ENCODE results near the gene PPT1. TPM values are rescaled to one million over a fixed set of nuclear protein-coding genes. Genes with fewer than 3 reads are reported as not detected.

Gene PPT1
- total and polyA plus RNA-seq, 2 of the 13 experiments (the other 11 are each of a cell fraction or from before 2014, with no cell fraction given), result 129 TPM

- no peak for TF ChIP-seq PRDM10 (CRISPR knock-in tag; IDR thresholded peaks at IDR 0.05; ENCODE audit: low read depth)
- no peak for TF ChIP-seq GTF3A (CRISPR knock-in tag; conservative IDR thresholded peaks at IDR 0.05)
- no peak for TF ChIP-seq TAF15 (IDR thresholded peaks at IDR 0.05; ENCODE audit: low read depth, low read length, poor library complexity, severe bottlenecking)
- TF ChIP-seq MEIS2 (CRISPR knock-in tag; IDR thresholded peaks at IDR 0.05), result no peak
Measured at GRCh38 chr1:40056519-40057309, 40.3 kb downstream of the PPT1 start (continued).

- H3K36me3 ChIP-seq (replicated peaks in 1 of 2; ENCODE audit: control insufficient read depth in 1 of 2, insufficient read depth in 2 of 2, low read length in 2 of 2), result peaks cover 10 to 16% of the 10 kb centered on the region in 2 experiments; a peak in 4 of 5 replicates
- no peak overlapping the region for H3K4me2 ChIP-seq (ENCODE audit: low read depth, low read length)
- H3K9me3 ChIP-seq (ENCODE audit: low read length), result no peaks in the 10 kb centered on the region
- 93% methylated on average over 11 of the region's 11 CpGs for WGBS (ENCODE audit: low lambda C conversion rate)
- FAIRE-seq, result no peak
- no peak overlapping the region for H3K4me3 ChIP-seq (replicated peaks in 1 of 3; ENCODE audit: insufficient read depth in 1 of 3, low read depth in 2 of 3, low read length in 3 of 3)
- H3K27ac ChIP-seq (ENCODE audit: extremely low read length, insufficient read depth, low read length), result no peak overlapping the region
- intact Hi-C loops (cut with micrococcal nuclease; ENCODE audit: unreplicated experiment), result no loop called here
- peaks cover 28% of the 10 kb centered on the region for H4K20me1 ChIP-seq (ENCODE audit: insufficient read depth, low read length)
- no peak for ATAC-seq
- no TSS peak for BruUV-seq (replicated peaks)
- POLR2A ChIA-PET, result no interaction called here
- H3K4me1 ChIP-seq (ENCODE audit: insufficient read depth, low read length), result peaks cover 61% of the 10 kb centered on the region
- CTCF ChIA-PET (ENCODE audit: low intra/inter-chr PET ratio, low total read pairs), result no interaction called here
- no peak overlapping the region for H2AFZ ChIP-seq (ENCODE audit: low read length)
- H3K27me3 ChIP-seq (ENCODE audit: control insufficient read depth in 1 of 2, insufficient read depth in 2 of 2, low read length in 2 of 2), result no peaks in the 10 kb centered on the region
- in situ Hi-C loops (cut with HindIII; ENCODE audit: extremely low pct_ligation_motif_present, low pct_unique_long_range_greater_than_20kb), result no loop called here
- peaks cover 82% of the 10 kb centered on the region for H3K79me2 ChIP-seq (ENCODE audit: insufficient read depth, low read length)
- no peak overlapping the region for H3K9ac ChIP-seq (ENCODE audit: insufficient read depth, low read depth, low read length)
- DNase-seq (ENCODE audit: low spot score), result no peak
- no peak for TF ChIP-seq SMAD3 (CRISPR knock-in tag; IDR thresholded peaks at IDR 0.05)
- no peak for TF ChIP-seq LCORL (IDR thresholded peaks at IDR 0.05)
- no peak for TF ChIP-seq LCORL (CRISPR knock-in tag; IDR thresholded peaks at IDR 0.05)
- TF ChIP-seq ZKSCAN5 (CRISPR knock-in tag; IDR thresholded peaks at IDR 0.05), result no peak
- no peak for TF ChIP-seq HNRNPUL1 (IDR thresholded peaks at IDR 0.05; ENCODE audit: low read depth, low read length)
- no peak for TF ChIP-seq SOX13 (IDR thresholded peaks at IDR 0.05)
- TF ChIP-seq SOX13 (CRISPR knock-in tag; conservative IDR thresholded peaks at IDR 0.05 in 1 of 2, IDR thresholded peaks at IDR 0.05 in 1 of 2), result no peak
- TF ChIP-seq PCBP1 (IDR thresholded peaks at IDR 0.05; ENCODE audit: borderline replicate concordance, low read depth, low read length), result no peak
- TF ChIP-seq ZBTB49 (CRISPR knock-in tag; IDR thresholded peaks at IDR 0.05; ENCODE audit: borderline replicate concordance), result no peak
- no peak for TF ChIP-seq CC2D1A (CRISPR knock-in tag; IDR thresholded peaks at IDR 0.05)
Measured at GRCh38 chr1:40053138-40053887, 43.7 kb downstream of the PPT1 start.
